HEK293 (cell line): ENCODE results near the gene LIMK1.

ENCODE experiments used
- CTCF ChIA-PET: fragments of 350-600 bp; formaldehyde crosslinking; extraction: SDS; loops from one replicate; lab custom pipeline; 2021; ENCODE audit warnings: antibody characterized with exemption; lab: Yijun Ruan, JAX
- POLR2A ChIA-PET: fragments of 300-600 bp; formaldehyde crosslinking; extraction: SDS; loops from one replicate; lab custom pipeline; 2020; ENCODE audit warnings: antibody characterized with exemption, inconsistent platforms; lab: Yijun Ruan, JAX
- H3K27ac ChIP-seq: fragments of 200-500 bp; sonication (Bioruptor generic); 2 replicates; pipeline ENCODE4 v1.5.1; 2014; ENCODE audit warnings: low read depth, low read length, control low read depth, inconsistent platforms; ENCODE audit errors: extremely low read depth
- H3K36me3 ChIP-seq, 2 experiments: fragments of 200-500 bp in 1 of 2; sonication (Bioruptor generic) in 1 of 2; 1 replicate in 1 of 2; 2 replicates in 1 of 2; pipeline ENCODE4 v1.5.1; 2014 to 2017; ENCODE audit warnings: inconsistent platforms in 2 of 2, low read length in 2 of 2; ENCODE audit not compliant: control insufficient read depth in 2 of 2, insufficient read depth in 1 of 2
- H3K4me1 ChIP-seq: fragments of 200-500 bp; sonication (Bioruptor generic); 2 replicates; pipeline ENCODE4 v1.5.1; 2014; ENCODE audit warnings: mild to moderate bottlenecking, low read length, inconsistent platforms; ENCODE audit not compliant: control insufficient read depth, insufficient read depth
- H3K4me3 ChIP-seq: 2 replicates; pipeline ENCODE4 v1.5.1; 2011; ENCODE audit warnings: low read depth, mild to moderate bottlenecking, control low read depth, low read length, moderate library complexity
- H3K9me3 ChIP-seq: fragments of 200-500 bp; sonication (Bioruptor generic); 2 replicates; pipeline ENCODE4 v1.5.1; 2014; ENCODE audit warnings: low read depth, low read length, inconsistent platforms; ENCODE audit not compliant: control insufficient read depth, insufficient read depth
- BCL11B ChIP-seq: fragments of 450-650 bp; formaldehyde crosslinking; IDR thresholded peaks from 2 replicates; pipeline ENCODE4 v1.5.1; 2016; ENCODE audit warnings: low read depth, missing biosample characterization, missing genetic modification characterization
- ELK4 ChIP-seq: IDR thresholded peaks from 2 replicates; pipeline ENCODE4 v1.6.1; 2011; ENCODE audit warnings: mild to moderate bottlenecking, low read depth, low read length, borderline replicate concordance
- GLI4 ChIP-seq: fragments of 450-650 bp; formaldehyde crosslinking; IDR thresholded peaks from 2 replicates; pipeline ENCODE4 v1.5.1; 2016; ENCODE audit warnings: missing biosample characterization, missing genetic modification characterization
- GLIS1 ChIP-seq: fragments of 450-650 bp; formaldehyde crosslinking; IDR thresholded peaks from 2 replicates; pipeline ENCODE4 v1.5.1; 2016; ENCODE audit warnings: missing biosample characterization, missing genetic modification characterization
- GLIS2 ChIP-seq: fragments of 450-650 bp; formaldehyde crosslinking; IDR thresholded peaks from 2 replicates; pipeline ENCODE4 v1.5.1; 2016; ENCODE audit warnings: missing biosample characterization, missing genetic modification characterization
- MZF1 ChIP-seq: fragments of 450-650 bp; formaldehyde crosslinking; IDR thresholded peaks from 2 replicates; pipeline ENCODE4 v1.5.1; 2017; ENCODE audit warnings: missing biosample characterization, missing genetic modification characterization, borderline replicate concordance
- PRDM10 ChIP-seq: fragments of 450-650 bp; formaldehyde crosslinking; IDR thresholded peaks from 2 replicates; pipeline ENCODE4 v1.5.1; 2016; ENCODE audit warnings: missing biosample characterization, missing genetic modification characterization
- RBAK ChIP-seq: fragments of 450-650 bp; formaldehyde crosslinking; IDR thresholded peaks from 2 replicates; pipeline ENCODE4 v1.5.1; 2016; ENCODE audit warnings: missing biosample characterization, missing genetic modification characterization
- SCRT2 ChIP-seq: fragments of 450-650 bp; formaldehyde crosslinking; IDR thresholded peaks from 2 replicates; pipeline ENCODE4 v1.5.1; 2016; ENCODE audit warnings: missing biosample characterization, missing genetic modification characterization
- SP2 ChIP-seq: fragments of 450-650 bp; formaldehyde crosslinking; IDR thresholded peaks from 2 replicates; pipeline ENCODE4 v1.5.1; 2016; ENCODE audit warnings: missing biosample characterization, missing genetic modification characterization
- ZBTB17 ChIP-seq: fragments of 450-650 bp; formaldehyde crosslinking; IDR thresholded peaks from 2 replicates; pipeline ENCODE4 v1.5.1; 2016; ENCODE audit warnings: missing biosample characterization, missing genetic modification characterization
- ZBTB21 ChIP-seq: fragments of 450-650 bp; formaldehyde crosslinking; IDR thresholded peaks from 2 replicates; pipeline ENCODE4 v1.5.1; 2017; ENCODE audit warnings: missing biosample characterization, missing genetic modification characterization
- ZIC2 ChIP-seq: fragments of 450-650 bp; formaldehyde crosslinking; IDR thresholded peaks from 2 replicates; pipeline ENCODE4 v1.5.1; 2016; ENCODE audit warnings: missing biosample characterization, missing genetic modification characterization
- ZNF112 ChIP-seq: fragments of 450-650 bp; formaldehyde crosslinking; IDR thresholded peaks from 2 replicates; pipeline ENCODE4 v1.5.0; 2017; ENCODE audit warnings: missing biosample characterization, missing genetic modification characterization
- ZNF157 ChIP-seq: fragments of 450-650 bp; formaldehyde crosslinking; IDR thresholded peaks from 2 replicates; pipeline ENCODE4 v1.5.1; 2016; ENCODE audit warnings: missing biosample characterization, missing genetic modification characterization
- ZNF324 ChIP-seq: fragments of 450-650 bp; formaldehyde crosslinking; IDR thresholded peaks from 2 replicates; pipeline ENCODE4 v1.5.1; 2016; ENCODE audit warnings: missing biosample characterization, missing genetic modification characterization
- ZNF548 ChIP-seq: fragments of 450-650 bp; formaldehyde crosslinking; IDR thresholded peaks from 2 replicates; pipeline ENCODE4 v1.5.1; 2016; ENCODE audit warnings: missing biosample characterization, missing genetic modification characterization
- ZNF600 ChIP-seq: fragments of 450-650 bp; formaldehyde crosslinking; IDR thresholded peaks from 2 replicates; pipeline ENCODE4 v1.5.1; 2016; ENCODE audit warnings: missing biosample characterization, missing genetic modification characterization
- ZNF629 ChIP-seq: fragments of 450-650 bp; formaldehyde crosslinking; IDR thresholded peaks from 2 replicates; pipeline ENCODE4 v1.5.1; 2017; ENCODE audit warnings: missing biosample characterization, missing genetic modification characterization
- ZNF701 ChIP-seq: fragments of 450-650 bp; formaldehyde crosslinking; IDR thresholded peaks from 2 replicates; pipeline ENCODE4 v1.5.1; 2016; ENCODE audit warnings: missing biosample characterization, missing genetic modification characterization
- ZNF768 ChIP-seq: fragments of 450-650 bp; formaldehyde crosslinking; IDR thresholded peaks from 2 replicates; pipeline ENCODE4 v1.5.1; 2018; ENCODE audit warnings: missing biosample characterization, mild to moderate bottlenecking, missing genetic modification characterization
- TF ChIP-seq, protein P1 (sequence below): fragments of 450-650 bp; formaldehyde crosslinking; IDR thresholded peaks from 2 replicates; pipeline ENCODE4 v1.5.1; 2017; ENCODE audit warnings: missing biosample characterization, missing genetic modification characterization
- TF ChIP-seq, protein P2 (sequence below): fragments of 450-650 bp; formaldehyde crosslinking; IDR thresholded peaks from 2 replicates; pipeline ENCODE4 v1.5.1; 2016; ENCODE audit warnings: missing biosample characterization, missing genetic modification characterization

LIMK1 gene

DNA sequence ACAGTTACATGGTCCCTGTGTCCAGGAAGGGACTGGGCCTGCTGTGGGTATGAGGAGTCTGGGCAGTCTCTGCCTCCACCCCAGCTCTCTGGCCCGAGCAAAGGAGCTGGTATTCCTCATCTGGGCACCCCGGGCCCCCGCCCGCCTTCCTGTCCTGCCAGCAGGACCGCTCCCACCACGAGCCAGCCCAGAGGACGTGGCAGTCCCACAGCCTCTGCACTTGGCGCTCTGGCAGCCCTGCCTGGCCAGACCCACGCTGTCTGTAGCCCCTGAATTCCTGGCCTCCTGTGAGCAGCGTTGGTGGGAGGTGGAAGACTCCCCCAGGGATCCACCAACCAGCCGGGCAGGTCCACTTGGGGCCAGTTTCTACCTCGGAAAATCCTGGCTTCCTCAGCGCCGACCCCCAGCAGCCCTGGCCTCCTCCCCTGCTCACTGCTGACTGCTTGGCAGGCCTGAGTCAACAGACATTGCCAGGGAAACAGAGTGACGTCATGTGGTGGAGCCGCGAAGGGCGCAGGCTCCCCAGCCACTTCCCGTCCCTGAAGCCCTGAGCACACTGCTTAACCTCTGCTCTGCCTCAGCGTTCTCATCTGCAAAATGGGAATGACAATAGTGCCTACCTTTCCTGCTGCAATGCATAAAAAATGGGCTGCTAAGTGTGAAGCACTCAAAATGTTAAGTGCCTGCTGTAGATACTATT lies 21.6 kb upstream of the LIMK1 start (continued):
- TF ChIP-seq, protein P1, sequence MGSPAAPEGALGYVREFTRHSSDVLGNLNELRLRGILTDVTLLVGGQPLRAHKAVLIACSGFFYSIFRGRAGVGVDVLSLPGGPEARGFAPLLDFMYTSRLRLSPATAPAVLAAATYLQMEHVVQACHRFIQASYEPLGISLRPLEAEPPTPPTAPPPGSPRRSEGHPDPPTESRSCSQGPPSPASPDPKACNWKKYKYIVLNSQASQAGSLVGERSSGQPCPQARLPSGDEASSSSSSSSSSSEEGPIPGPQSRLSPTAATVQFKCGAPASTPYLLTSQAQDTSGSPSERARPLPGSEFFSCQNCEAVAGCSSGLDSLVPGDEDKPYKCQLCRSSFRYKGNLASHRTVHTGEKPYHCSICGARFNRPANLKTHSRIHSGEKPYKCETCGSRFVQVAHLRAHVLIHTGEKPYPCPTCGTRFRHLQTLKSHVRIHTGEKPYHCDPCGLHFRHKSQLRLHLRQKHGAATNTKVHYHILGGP: no peak
- peak; percentile 94 for TF ChIP-seq GLIS1 (tag by site-specific recombination)
- TF ChIP-seq GLI4 (tag by site-specific recombination): peak; percentile 90

DNA sequence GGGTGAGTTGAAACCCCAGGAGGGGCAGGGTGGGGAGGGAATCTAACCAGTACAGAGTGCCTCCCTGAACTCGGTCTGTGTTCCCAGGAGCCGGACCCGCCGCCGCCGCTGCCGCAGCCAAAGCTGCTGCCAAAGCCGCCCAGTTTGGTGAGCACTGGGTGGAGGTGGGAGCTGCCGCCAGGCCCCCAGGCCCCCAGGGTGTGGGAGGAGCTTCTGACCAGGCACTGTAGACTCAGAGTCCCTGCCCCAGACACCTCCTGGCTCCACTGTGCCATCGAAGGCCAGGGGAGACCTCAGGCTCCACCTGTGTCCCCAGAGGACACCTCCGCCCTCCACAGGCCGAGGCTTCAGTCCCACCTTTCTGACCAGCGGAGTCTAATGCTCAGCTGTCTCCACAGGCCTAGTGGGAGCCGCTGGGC lies 20.4 kb upstream of the LIMK1 start:
- H3K9me3 ChIP-seq: no peaks in the 10 kb centered on the region
- no peaks in the 10 kb centered on the region for H3K36me3 ChIP-seq
- TF ChIP-seq ZIC2 (tag by site-specific recombination): no peak
- TF ChIP-seq ZNF768 (tag by site-specific recombination): no peak
- no peak for TF ChIP-seq ZNF629 (tag by site-specific recombination)
- TF ChIP-seq ZNF548: no peak
- TF ChIP-seq ZNF701 (tag by site-specific recombination): no peak
- TF ChIP-seq SCRT2 (tag by site-specific recombination): no peak
- TF ChIP-seq SP2: no peak
- TF ChIP-seq GLIS2 (tag by site-specific recombination): no peak
- TF ChIP-seq BCL11B: no peak
- no peak for TF ChIP-seq ZNF324 (tag by site-specific recombination)
- TF ChIP-seq RBAK (tag by site-specific recombination): no peak
- no peak for TF ChIP-seq ZNF600 (tag by site-specific recombination)
- no peak for TF ChIP-seq ELK4
- TF ChIP-seq ZBTB21 (tag by site-specific recombination): no peak
- no peak for TF ChIP-seq ZNF112 (tag by site-specific recombination)
- no peak for TF ChIP-seq ZNF157 (tag by site-specific recombination)
- TF ChIP-seq ZBTB17 (tag by site-specific recombination): no peak
- no peak for TF ChIP-seq PRDM10
- no peak for TF ChIP-seq MZF1
- TF ChIP-seq, protein P2, sequence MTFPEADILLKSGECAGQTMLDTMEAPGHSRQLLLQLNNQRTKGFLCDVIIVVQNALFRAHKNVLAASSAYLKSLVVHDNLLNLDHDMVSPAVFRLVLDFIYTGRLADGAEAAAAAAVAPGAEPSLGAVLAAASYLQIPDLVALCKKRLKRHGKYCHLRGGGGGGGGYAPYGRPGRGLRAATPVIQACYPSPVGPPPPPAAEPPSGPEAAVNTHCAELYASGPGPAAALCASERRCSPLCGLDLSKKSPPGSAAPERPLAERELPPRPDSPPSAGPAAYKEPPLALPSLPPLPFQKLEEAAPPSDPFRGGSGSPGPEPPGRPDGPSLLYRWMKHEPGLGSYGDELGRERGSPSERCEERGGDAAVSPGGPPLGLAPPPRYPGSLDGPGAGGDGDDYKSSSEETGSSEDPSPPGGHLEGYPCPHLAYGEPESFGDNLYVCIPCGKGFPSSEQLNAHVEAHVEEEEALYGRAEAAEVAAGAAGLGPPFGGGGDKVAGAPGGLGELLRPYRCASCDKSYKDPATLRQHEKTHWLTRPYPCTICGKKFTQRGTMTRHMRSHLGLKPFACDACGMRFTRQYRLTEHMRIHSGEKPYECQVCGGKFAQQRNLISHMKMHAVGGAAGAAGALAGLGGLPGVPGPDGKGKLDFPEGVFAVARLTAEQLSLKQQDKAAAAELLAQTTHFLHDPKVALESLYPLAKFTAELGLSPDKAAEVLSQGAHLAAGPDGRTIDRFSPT (tag by site-specific recombination): no peak
- no peaks in the 10 kb centered on the region for H3K4me1 ChIP-seq
- H3K27ac ChIP-seq: no peak overlapping the region
- ChIA-PET POLR2A (no interaction called here), CTCF (no interaction called here)
- H3K4me3 ChIP-seq: no peak overlapping the region
